Measurements from ENCODE around the gene GCNT3. TPM values are rescaled to one million over a fixed set of nuclear protein-coding genes. Genes with fewer than 3 reads are reported as not detected.
A peak's percentile ranks its signal among the peaks of the same experiment; 100 is the strongest.
"Not testable (repeated sequence)": the region's sequence is repeated elsewhere in the genome, so short reads cannot be mapped to it uniquely, and the experiment has no call there.

Gene GCNT3
- total and polyA plus RNA-seq, 11 donors = 0.15 to 0.16 TPM; not detected in 9

DNA sequence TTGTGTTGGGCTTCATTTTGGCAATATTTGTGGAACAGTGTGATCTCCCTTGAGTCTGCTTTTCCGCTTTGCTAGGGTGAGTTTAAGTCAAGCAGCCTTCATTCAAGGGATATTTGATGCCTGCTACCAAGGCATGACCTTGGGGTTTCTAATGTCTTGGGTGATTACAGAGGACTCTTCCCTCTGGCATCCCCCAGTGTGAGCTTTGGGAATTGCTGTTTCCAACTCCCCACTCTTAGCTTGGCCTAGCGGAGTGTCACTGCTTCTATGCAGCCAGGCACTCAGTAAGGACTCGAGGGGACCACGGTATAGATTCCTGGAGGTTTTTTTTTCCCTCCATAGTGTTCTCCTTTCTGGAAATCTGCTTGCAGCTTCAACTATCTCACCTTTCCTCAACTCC, 21.1 kb downstream of the GCNT3 start:
- intact Hi-C loops (cut with DNase I) = loop anchor here in 2 of 10 donors (5.0 to 10.0 kb wide), 2 partner anchors 98 to 100 kb away; no protein-coding TSS in a partner anchor
- no peaks in the 10 kb centered on the region for H3K9me3 ChIP-seq
- H3K36me3 ChIP-seq = peaks cover 0 to 16% (median 4%) of the 10 kb centered on the region in 9 donors
- 41 to 57% (median 53%) methylated on average over 4 of the region's 4 CpGs for WGBS, 4 donors
- H3K4me1 ChIP-seq = no peaks in the 10 kb centered on the region
- H3K4me3 ChIP-seq = no peak overlapping the region
- H3K27ac ChIP-seq = no peak overlapping the region
- no peak for TF ChIP-seq POLR2A (IDR thresholded peaks at IDR 0.05)
- TF ChIP-seq, protein P1, sequence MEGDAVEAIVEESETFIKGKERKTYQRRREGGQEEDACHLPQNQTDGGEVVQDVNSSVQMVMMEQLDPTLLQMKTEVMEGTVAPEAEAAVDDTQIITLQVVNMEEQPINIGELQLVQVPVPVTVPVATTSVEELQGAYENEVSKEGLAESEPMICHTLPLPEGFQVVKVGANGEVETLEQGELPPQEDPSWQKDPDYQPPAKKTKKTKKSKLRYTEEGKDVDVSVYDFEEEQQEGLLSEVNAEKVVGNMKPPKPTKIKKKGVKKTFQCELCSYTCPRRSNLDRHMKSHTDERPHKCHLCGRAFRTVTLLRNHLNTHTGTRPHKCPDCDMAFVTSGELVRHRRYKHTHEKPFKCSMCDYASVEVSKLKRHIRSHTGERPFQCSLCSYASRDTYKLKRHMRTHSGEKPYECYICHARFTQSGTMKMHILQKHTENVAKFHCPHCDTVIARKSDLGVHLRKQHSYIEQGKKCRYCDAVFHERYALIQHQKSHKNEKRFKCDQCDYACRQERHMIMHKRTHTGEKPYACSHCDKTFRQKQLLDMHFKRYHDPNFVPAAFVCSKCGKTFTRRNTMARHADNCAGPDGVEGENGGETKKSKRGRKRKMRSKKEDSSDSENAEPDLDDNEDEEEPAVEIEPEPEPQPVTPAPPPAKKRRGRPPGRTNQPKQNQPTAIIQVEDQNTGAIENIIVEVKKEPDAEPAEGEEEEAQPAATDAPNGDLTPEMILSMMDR (IDR thresholded peaks at IDR 0.05) = no peak
- no peak for ATAC-seq
- no peaks in the 10 kb centered on the region for H3K27me3 ChIP-seq
- no peak for DNase-seq

DNA sequence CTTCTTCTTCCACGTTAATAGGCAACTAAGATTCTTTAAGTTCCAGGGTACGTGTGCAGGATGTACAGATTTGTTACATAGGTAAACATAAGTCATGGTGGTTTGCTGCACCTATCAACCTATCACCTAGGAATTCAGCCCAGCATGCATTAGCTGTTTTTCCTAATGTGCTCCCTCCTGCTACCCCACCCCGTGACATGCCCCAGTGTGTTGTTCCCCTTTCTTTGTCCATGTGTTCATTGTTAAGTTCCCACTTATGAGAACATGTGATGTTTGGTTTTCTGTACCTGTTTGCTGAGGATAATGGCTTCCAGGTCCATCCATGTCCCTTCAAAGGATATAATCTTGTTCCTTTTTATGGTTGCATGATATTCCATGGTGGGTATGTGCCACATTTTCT, 24.6 kb downstream of the GCNT3 start:
- Histone ChIP-seq H3K9me3 (no peaks in the 10 kb centered on the region), H3K27ac (no peak overlapping the region), H3K4me1 (no peaks in the 10 kb centered on the region), H3K27me3 (no peaks in the 10 kb centered on the region), H3K36me3 (peaks cover 0 to 50% (median 33%) of the 10 kb centered on the region in 9 donors), H3K4me3 (no peak overlapping the region)
- WGBS, 4 donors = 90 to 95% (median 92%) methylated on average over 3 of the region's 3 CpGs
- ATAC-seq = no peak
- intact Hi-C loops (cut with DNase I) = loop anchor here in 1 of 10 donors (10.0 kb wide), 1 partner anchor 101 kb away; no protein-coding TSS in a partner anchor
- DNase-seq = no peak
- TF ChIP-seq, protein P1 (IDR thresholded peaks at IDR 0.05) = no peak
- TF ChIP-seq POLR2A (IDR thresholded peaks at IDR 0.05) = no peak

DNA sequence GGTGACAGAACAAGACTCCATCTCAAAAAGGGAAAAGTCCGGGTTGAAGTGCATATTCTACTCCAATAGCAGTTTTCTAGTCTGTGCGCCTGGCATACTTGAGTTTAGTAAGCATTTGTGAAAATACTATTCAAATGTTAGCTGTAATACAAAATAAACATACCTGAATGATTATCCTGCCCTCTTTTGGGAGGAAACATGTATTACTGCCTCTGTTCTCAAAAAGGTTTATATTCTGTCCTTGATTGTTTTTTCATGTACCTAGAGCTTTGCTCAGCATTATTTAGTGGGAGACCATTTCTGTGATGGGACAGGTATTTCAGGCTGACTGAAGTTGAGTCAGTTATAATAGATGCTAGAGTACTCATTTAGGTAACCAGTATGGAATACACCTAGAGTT, 25.9 kb downstream of the GCNT3 start:
- ATAC-seq, H3K4me1 ChIP-seq, H3K27ac ChIP-seq, H3K4me3 ChIP-seq, H3K27me3 ChIP-seq, DNase-seq, H3K9me3 ChIP-seq: not testable (repeated sequence)
- WGBS, 4 donors = 94 to 100% (median 95%) methylated on average over 2 of the region's 2 CpGs
- H3K36me3 ChIP-seq = peaks cover 0 to 61% (median 43%) of the 10 kb centered on the region in 9 donors
- intact Hi-C loops (cut with DNase I) = loop anchor here in 1 of 10 donors (10.0 kb wide), 1 partner anchor 103 kb away; no protein-coding TSS in a partner anchor

DNA sequence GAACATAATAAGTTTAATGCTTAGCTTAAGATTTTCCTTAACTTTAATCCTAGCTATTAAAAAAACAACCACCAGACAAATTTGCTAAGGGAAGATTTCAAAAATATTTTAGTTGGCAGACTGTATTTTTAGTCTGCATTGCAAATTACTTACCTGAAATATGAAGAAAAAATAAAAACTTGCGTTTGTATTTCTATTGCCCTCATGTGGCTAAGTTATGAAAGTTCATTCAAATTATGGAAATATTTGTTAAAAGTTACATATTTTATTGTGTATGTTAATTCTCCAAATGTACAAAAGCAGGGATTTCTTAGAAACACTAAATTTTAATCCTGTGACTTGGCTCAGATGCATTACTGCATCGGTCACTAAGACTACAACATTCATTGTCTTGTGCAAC, 30.8 kb downstream of the GCNT3 start:
- H3K4me3 ChIP-seq = no peak overlapping the region
- ATAC-seq (no peak), DNase-seq (no peak)
- 90 to 94% (median 92%) methylated on average over 2 of the region's 2 CpGs for WGBS, 4 donors
- H3K9me3 ChIP-seq = no peaks in the 10 kb centered on the region
- H3K36me3 ChIP-seq = peaks cover 0 to 86% (median 77%) of the 10 kb centered on the region in 9 donors
- no peaks in the 10 kb centered on the region for H3K4me1 ChIP-seq
- H3K27me3 ChIP-seq = no peaks in the 10 kb centered on the region
- TF ChIP-seq, protein P1 (IDR thresholded peaks at IDR 0.05) = peak in 1 of 12 donors; percentile 6
- TF ChIP-seq POLR2A (IDR thresholded peaks at IDR 0.05) = no peak
- intact Hi-C loops (cut with DNase I) = no loop called here
- no peak overlapping the region for H3K27ac ChIP-seq

DNA sequence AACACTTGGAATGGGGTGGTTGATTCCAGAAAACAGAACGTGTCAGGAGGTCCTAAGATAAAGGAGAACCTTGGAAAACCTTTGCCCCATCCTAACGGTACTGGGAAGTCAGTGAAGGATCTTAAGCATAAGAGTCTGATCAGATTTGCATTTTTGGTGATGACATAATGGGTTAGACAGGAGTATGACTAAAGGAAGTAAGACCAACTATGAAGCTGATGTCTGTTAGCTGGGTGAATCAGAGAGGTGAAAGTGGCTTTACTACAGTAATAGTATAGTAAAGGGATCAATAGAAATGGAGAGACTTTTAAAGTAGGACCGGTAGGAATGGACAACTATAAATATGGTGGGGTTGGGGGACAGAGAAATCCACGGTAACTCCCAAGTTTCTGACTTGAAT, 33.2 kb downstream of the GCNT3 start:
- intact Hi-C loops (cut with DNase I) = no loop called here
- WGBS, 4 donors = 86 to 90% (median 88%) methylated on average over 4 of the region's 4 CpGs

DNA sequence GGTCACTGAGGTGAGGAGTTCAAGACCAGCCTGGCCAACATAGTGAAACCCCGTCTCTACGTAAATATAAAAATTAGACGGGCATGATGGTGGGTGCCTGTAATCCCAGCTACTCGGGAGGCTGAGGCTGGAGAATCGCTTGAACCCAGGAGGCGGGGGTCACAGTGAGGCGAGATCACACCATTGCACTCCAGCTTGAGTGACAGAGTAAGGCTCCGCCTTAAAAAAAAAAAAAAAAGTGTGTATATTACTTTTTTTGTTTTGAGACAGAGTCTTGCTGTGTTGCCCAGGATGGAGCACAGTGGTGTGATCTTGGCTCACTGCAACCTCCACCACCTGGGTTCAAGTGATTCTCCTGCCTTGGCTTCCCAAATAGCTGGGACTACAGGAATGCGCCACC, 34.2 kb downstream of the GCNT3 start:
- 95 to 98% (median 97%) methylated on average over 9 of the region's 9 CpGs for WGBS, 4 donors
- H3K36me3 ChIP-seq = peaks cover 0 to 89% (median 73%) of the 10 kb centered on the region in 9 donors

More for the DNA sequence above, 33.2 kb downstream of the GCNT3 start:
- TF ChIP-seq, protein P1 (IDR thresholded peaks at IDR 0.05) = no peak
- TF ChIP-seq POLR2A (IDR thresholded peaks at IDR 0.05) = no peak
- Histone ChIP-seq H3K27ac (no peak overlapping the region), H3K9me3 (no peaks in the 10 kb centered on the region), H3K27me3 (no peaks in the 10 kb centered on the region), H3K36me3 (peaks cover 0 to 89% (median 70%) of the 10 kb centered on the region in 9 donors), H3K4me1 (peaks cover 0 to 3% (median 0%) of the 10 kb centered on the region in 12 donors), H3K4me3 (no peak overlapping the region)
- DNase-seq = no peak
- no peak for ATAC-seq

More for the DNA sequence above, 34.2 kb downstream of the GCNT3 start:
- intact Hi-C loops (cut with DNase I); H3K9me3 ChIP-seq; DNase-seq; H3K4me3 ChIP-seq; H3K4me1 ChIP-seq; H3K27me3 ChIP-seq; ATAC-seq; H3K27ac ChIP-seq: not testable (repeated sequence)

All from heart left ventricle (tissue), 16 donors.